Fibroblast of lung (primary cell): Measurements from ENCODE around the gene NFE2L1. TPM values are rescaled to one million over a fixed set of nuclear protein-coding genes. Genes with fewer than 3 reads are reported as not detected.
"Not testable (repeated sequence)": the region's sequence is repeated elsewhere in the genome, so short reads cannot be mapped to it uniquely, and the experiment has no call there.

Experiments
- DNase-seq, 2 donors: peaks; one replicate each; pipeline versions ENCODE4 v3.0.0 to v3.0.0-alpha.2; 2010; ENCODE audit warnings: low read depth in 2 of 2
- H2AFZ ChIP-seq: 2 replicates; pipeline ENCODE4 v1.5.1; 2012; ENCODE audit warnings: low read length, control low read depth, inconsistent platforms
- H3K27ac ChIP-seq: 2 replicates; pipeline ENCODE4 v1.5.1; 2011; ENCODE audit warnings: low read length, control low read depth; ENCODE audit not compliant: insufficient read depth
- H3K27me3 ChIP-seq: 2 replicates; pipeline ENCODE4 v1.5.1; 2011; ENCODE audit warnings: mild to moderate bottlenecking, low read length; ENCODE audit not compliant: control insufficient read depth, insufficient read depth
- H3K36me3 ChIP-seq: 2 replicates; pipeline ENCODE4 v1.5.1; 2011; ENCODE audit warnings: low read length; ENCODE audit not compliant: control insufficient read depth, insufficient read depth
- H3K4me1 ChIP-seq: 2 replicates; pipeline ENCODE4 v1.5.1; 2011; ENCODE audit warnings: low read length; ENCODE audit not compliant: control insufficient read depth, insufficient read depth; ENCODE audit errors: extremely low read depth
- H3K4me2 ChIP-seq: 2 replicates; pipeline ENCODE4 v1.5.1; 2011; ENCODE audit warnings: low read length, control low read depth; ENCODE audit not compliant: insufficient read depth; ENCODE audit errors: extremely low read depth
- H3K4me3 ChIP-seq, 4 experiments: fragments of 200-600 bp in 1 of 4; sonication (generic) in 1 of 4; replicated peaks in 1 of 4; 2 replicates each; pipeline ENCODE4 v1.5.1; 2011 to 2016; ENCODE audit warnings: low read length in 4 of 4, low read depth in 3 of 4, mild to moderate bottlenecking in 3 of 4, control low read depth in 2 of 4, inconsistent platforms in 1 of 4, mixed read lengths in 1 of 4; ENCODE audit not compliant: insufficient read depth in 1 of 4; ENCODE audit errors: control extremely low read depth in 1 of 4
- H3K79me2 ChIP-seq: 2 replicates; pipeline ENCODE4 v1.5.1; 2012; ENCODE audit warnings: mild to moderate bottlenecking, low read length, inconsistent platforms; ENCODE audit not compliant: control insufficient read depth, insufficient read depth
- H3K9ac ChIP-seq: 2 replicates; pipeline ENCODE4 v1.5.1; 2011; ENCODE audit warnings: mild to moderate bottlenecking, low read length, control low read depth; ENCODE audit not compliant: insufficient read depth
- H3K9me3 ChIP-seq: 2 replicates; pipeline ENCODE4 v1.5.1; 2012; ENCODE audit warnings: low read depth, low read length; ENCODE audit not compliant: control insufficient read depth, insufficient read depth
- H4K20me1 ChIP-seq: 2 replicates; pipeline ENCODE4 v1.5.1; 2011; ENCODE audit warnings: low read length; ENCODE audit not compliant: control insufficient read depth, insufficient read depth; ENCODE audit errors: extremely low read depth
- EZH2 ChIP-seq: IDR thresholded peaks from 2 replicates; pipeline ENCODE4 v1.5.1; 2012; ENCODE audit warnings: low read length, control low read depth, mild to moderate bottlenecking; ENCODE audit errors: missing control alignments
- polyA plus RNA-seq, 2 donors: library from polyadenylated mRNA; depleted of rRNA in 1 of 2; stranded (reverse) in 1 of 2; unstranded in 1 of 2; fragments of >200 nt; gene quantifications; 2 replicates each; pipeline ENCODE4 v1.2.1, GENCODE V29; 2011 to 2012; ENCODE audit warnings: missing spikeins in 1 of 2
- total RNA-seq: library from RNA; depleted of rRNA; stranded (reverse); fragments of >200 nt; gene quantifications from 2 replicates; pipeline ENCODE4 v1.2.1, GENCODE V29; 2014
- TF ChIP-seq, protein P1 (sequence below), 2 donors: IDR thresholded peaks in 1 of 2; conservative IDR thresholded peaks in 1 of 2; 1 replicate in 1 of 2; 2 replicates in 1 of 2; pipeline ENCODE4 v1.5.1; 2011 to 2012; ENCODE audit warnings: low read length in 2 of 2, control low read depth in 1 of 2, inconsistent platforms in 1 of 2, low read depth in 1 of 2, mild to moderate bottlenecking in 1 of 2

Gene NFE2L1
- total and polyA plus RNA-seq, 2 donors (not counting 1 experiment from before 2014, with no cell fraction given) = 162 to 200 TPM

DNA sequence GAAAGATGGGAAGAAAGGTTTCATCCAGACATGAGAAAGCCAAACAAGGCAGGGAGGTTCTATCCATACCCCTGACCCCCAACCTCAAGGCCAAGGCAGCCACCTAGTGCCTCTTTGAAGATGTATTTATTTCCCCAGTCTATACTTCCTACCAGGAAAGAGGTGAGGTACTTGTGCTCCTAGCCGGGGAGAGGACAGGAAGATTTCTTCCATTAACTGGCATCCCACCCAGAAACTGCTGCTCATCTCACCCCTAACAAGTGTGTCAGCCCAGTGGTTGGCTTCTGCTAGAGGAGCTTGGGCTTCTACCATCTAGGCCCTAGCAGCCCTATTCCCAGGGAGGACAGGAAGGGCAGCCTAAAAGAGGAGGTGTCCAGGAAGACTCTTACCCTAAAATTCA lies 19.4 kb upstream of the NFE2L1 start:
- Histone ChIP-seq H3K9me3 (no peaks in the 10 kb centered on the region), H3K4me2 (no peak overlapping the region), H3K27ac (no peak overlapping the region), H4K20me1 (no peaks in the 10 kb centered on the region), H3K4me3 (no peak overlapping the region), H3K27me3 (no peaks in the 10 kb centered on the region), H3K4me1 (peaks cover 20% of the 10 kb centered on the region), H3K9ac (no peak overlapping the region), H2AFZ (no peak overlapping the region), H3K79me2 (no peaks in the 10 kb centered on the region), H3K36me3 (peaks cover 5% of the 10 kb centered on the region)
- no peak for DNase-seq
- TF ChIP-seq, protein P1, sequence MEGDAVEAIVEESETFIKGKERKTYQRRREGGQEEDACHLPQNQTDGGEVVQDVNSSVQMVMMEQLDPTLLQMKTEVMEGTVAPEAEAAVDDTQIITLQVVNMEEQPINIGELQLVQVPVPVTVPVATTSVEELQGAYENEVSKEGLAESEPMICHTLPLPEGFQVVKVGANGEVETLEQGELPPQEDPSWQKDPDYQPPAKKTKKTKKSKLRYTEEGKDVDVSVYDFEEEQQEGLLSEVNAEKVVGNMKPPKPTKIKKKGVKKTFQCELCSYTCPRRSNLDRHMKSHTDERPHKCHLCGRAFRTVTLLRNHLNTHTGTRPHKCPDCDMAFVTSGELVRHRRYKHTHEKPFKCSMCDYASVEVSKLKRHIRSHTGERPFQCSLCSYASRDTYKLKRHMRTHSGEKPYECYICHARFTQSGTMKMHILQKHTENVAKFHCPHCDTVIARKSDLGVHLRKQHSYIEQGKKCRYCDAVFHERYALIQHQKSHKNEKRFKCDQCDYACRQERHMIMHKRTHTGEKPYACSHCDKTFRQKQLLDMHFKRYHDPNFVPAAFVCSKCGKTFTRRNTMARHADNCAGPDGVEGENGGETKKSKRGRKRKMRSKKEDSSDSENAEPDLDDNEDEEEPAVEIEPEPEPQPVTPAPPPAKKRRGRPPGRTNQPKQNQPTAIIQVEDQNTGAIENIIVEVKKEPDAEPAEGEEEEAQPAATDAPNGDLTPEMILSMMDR (conservative IDR thresholded peaks at IDR 0.05 in 1 of 2, IDR thresholded peaks at IDR 0.05 in 1 of 2; ENCODE audit: low read depth in 1 of 2, low read length in 2 of 2) = no peak
- TF ChIP-seq EZH2 = no peak

DNA sequence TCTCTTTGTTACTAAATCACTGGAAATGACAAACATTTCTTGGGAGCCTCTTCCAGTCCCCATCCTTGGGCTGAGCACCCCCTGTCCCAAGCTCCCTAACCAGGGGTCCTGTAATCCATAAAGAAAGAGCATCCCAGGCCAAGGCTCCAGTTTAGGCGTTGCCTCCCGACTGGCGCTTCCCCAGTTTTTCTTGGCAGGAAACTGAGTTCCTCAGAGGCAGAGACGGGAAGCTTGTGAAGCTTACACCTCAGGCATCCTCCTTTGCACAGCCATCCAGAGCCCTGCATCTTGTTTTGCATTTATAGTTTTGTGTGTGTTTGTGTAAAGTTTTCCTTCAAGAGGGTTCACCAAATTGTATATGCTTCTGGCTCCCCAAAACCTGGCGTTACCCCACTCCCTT lies 17.6 kb upstream of the NFE2L1 start:
- TF ChIP-seq, protein P1 (conservative IDR thresholded peaks at IDR 0.05 in 1 of 2, IDR thresholded peaks at IDR 0.05 in 1 of 2; ENCODE audit: low read depth in 1 of 2, low read length in 2 of 2) = no peak
- no peak for TF ChIP-seq EZH2
- Histone ChIP-seq H3K79me2 (no peaks in the 10 kb centered on the region), H3K27me3 (no peaks in the 10 kb centered on the region), H2AFZ (no peak overlapping the region), H3K4me3 (no peak overlapping the region), H3K36me3 (peaks cover 5% of the 10 kb centered on the region), H3K9ac (no peak overlapping the region), H3K4me2 (no peak overlapping the region), H3K4me1 (peaks cover 13% of the 10 kb centered on the region), H3K9me3 (no peaks in the 10 kb centered on the region), H4K20me1 (no peaks in the 10 kb centered on the region), H3K27ac (no peak overlapping the region)
- peak in 1 of 2 donors; percentile 53 for DNase-seq

DNA sequence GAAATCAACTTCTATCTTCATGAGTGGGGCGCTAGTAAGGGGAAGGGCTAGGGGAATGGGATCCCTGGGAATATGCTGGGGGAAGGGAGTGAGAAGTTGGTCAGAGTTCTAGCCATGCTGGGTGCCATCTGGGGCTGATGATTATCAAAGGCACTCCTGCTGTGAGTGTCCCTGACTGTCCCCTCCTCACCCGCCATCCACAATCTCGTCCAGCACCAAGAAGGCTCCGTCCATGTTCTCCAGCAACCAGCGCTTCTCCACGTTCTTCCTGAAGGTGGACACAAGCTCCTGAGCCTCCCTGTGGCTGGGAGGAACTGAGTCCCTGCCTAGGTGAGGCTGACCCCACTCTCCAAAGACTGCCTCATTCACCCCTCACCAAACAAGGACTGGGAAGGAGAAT lies 16.2 kb upstream of the NFE2L1 start:
- H3K4me3 ChIP-seq = no peak overlapping the region
- H3K27ac ChIP-seq = no peak overlapping the region
- H3K27me3 ChIP-seq = no peaks in the 10 kb centered on the region
- no peak for DNase-seq
- no peaks in the 10 kb centered on the region for H3K79me2 ChIP-seq
- no peak overlapping the region for H3K4me2 ChIP-seq
- H3K9me3 ChIP-seq = no peaks in the 10 kb centered on the region
- H3K9ac ChIP-seq = no peak overlapping the region
- no peak overlapping the region for H2AFZ ChIP-seq
- no peaks in the 10 kb centered on the region for H4K20me1 ChIP-seq
- peaks cover 5% of the 10 kb centered on the region for H3K36me3 ChIP-seq
- TF ChIP-seq EZH2 = no peak
- TF ChIP-seq, protein P1 (conservative IDR thresholded peaks at IDR 0.05 in 1 of 2, IDR thresholded peaks at IDR 0.05 in 1 of 2; ENCODE audit: low read depth in 1 of 2, low read length in 2 of 2) = no peak
- H3K4me1 ChIP-seq = peaks cover 5% of the 10 kb centered on the region

DNA sequence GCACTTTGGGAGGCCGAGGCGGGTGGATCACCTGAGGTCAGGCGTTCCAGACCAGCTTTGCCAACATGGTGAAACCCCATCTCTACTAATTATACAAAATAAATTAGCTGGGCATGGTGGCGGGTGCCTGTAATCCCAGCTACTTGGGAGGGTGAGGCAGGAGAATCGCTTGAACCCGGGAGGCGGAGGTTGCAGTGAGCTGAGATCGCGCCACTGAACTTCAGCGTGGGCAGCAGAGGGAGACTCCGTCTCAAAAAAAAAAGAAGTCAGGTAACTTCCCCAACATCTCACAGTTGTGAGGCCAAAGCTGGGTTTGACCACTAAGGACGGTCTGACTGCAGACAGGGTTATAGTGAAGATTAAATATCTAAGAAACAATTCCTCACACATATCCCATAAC lies 13.4 kb upstream of the NFE2L1 start:
- H3K4me3 ChIP-seq, H3K4me2 ChIP-seq, H3K79me2 ChIP-seq, H3K36me3 ChIP-seq, H3K27me3 ChIP-seq, H2AFZ ChIP-seq, H4K20me1 ChIP-seq, H3K9me3 ChIP-seq, DNase-seq, H3K9ac ChIP-seq, H3K27ac ChIP-seq: not testable (repeated sequence)
- peaks cover 13% of the 10 kb centered on the region for H3K4me1 ChIP-seq
